ENCODE measurements around the gene SSH2.

DNA sequence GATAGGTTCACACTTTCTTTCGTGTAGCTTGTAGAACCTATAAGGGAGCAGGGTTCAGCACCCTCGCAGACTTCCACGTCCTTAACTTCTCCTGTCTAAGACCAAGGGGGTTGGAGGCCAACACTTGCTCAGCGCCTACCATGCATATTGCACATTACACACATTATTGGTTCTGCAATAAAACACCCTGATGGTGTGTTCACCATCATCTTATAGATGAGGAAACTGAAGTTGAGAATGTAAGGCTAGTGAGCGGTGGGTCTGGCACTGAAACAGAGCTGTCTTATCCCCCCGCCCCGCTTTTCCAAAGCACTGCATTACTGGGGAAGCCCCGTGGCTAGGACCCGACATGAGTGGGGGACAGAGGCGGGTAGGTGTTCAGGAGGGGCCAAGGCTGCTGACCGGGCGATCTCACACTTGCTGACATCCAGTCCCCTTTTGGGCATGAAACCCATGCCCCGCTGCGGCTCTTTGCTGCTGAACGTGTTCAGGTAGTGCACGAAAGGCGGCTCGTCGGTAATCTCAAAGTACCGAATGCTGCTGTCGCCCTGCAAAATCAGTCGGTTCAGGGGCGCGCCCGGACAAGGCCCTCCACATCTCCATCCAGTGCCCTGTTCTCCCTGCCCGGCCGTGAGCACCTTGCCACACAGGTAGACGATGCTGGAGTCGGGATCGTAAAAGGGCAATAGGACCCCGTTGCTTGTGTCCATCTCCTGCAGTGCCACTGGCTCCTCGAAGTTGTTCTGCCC lies 313.6 kb downstream of the SSH2 start:
- TF ChIP-seq, protein P1, sequence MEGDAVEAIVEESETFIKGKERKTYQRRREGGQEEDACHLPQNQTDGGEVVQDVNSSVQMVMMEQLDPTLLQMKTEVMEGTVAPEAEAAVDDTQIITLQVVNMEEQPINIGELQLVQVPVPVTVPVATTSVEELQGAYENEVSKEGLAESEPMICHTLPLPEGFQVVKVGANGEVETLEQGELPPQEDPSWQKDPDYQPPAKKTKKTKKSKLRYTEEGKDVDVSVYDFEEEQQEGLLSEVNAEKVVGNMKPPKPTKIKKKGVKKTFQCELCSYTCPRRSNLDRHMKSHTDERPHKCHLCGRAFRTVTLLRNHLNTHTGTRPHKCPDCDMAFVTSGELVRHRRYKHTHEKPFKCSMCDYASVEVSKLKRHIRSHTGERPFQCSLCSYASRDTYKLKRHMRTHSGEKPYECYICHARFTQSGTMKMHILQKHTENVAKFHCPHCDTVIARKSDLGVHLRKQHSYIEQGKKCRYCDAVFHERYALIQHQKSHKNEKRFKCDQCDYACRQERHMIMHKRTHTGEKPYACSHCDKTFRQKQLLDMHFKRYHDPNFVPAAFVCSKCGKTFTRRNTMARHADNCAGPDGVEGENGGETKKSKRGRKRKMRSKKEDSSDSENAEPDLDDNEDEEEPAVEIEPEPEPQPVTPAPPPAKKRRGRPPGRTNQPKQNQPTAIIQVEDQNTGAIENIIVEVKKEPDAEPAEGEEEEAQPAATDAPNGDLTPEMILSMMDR (IDR thresholded peaks at IDR 0.05; ENCODE audit: low read depth, low read length): no peak
- no peak for TF ChIP-seq EZH2phosphoT487 (IDR thresholded peaks at IDR 0.05; ENCODE audit: low read depth)

Data from OCI-LY3 (cell line).